Lower leg skin (tissue), 4 donors: ENCODE measurements around the gene GABBR2. TPM values are rescaled to one million over a fixed set of nuclear protein-coding genes. Genes with fewer than 3 reads are reported as not detected.

Experiments used
- DNase-seq, 2 donors: peaks; one replicate each; pipeline ENCODE4 v3.0.0-alpha.2; 2019; ENCODE audit warnings: low spot score in 2 of 2
- H3K4me3 ChIP-seq: fragments of 200-600 bp; sonication (generic); 2 replicates; pipeline ENCODE4 v1.5.1; 2017; ENCODE audit warnings: mild to moderate bottlenecking, low read depth; ENCODE audit not compliant: poor library complexity, severe bottlenecking
- CTCF ChIP-seq, 3 donors: fragments of 450-650 bp; IDR thresholded peaks; one replicate each; pipeline ENCODE4 v1.5.1; 2016; ENCODE audit warnings: antibody characterized with exemption in 3 of 3, mild to moderate bottlenecking in 3 of 3, moderate library complexity in 2 of 3
- POLR2A ChIP-seq, 2 donors: fragments of 450-650 bp; IDR thresholded peaks; one replicate each; pipeline ENCODE4 v1.6.1; 2016 to 2017; ENCODE audit warnings: antibody characterized with exemption in 2 of 2, mild to moderate bottlenecking in 1 of 2, moderate library complexity in 1 of 2
- WGBS, 2 donors: methylation state at CpG; one replicate each; pipeline ENCODE4 v1.1.5; 2018; 5-methylcytosine and 5-hydroxymethylcytosine counted together
- intact Hi-C: fragments of 100-400 bp; cut with DNase I; formaldehyde crosslinking; loops from one replicate; pipeline ENCODE4 v1.15.0; 2023; ENCODE audit warnings: low total_unique reads
- total RNA-seq, 4 donors: library from RNA; depleted of rRNA; stranded (reverse); fragments of >200 nt; gene quantifications; one replicate each; pipeline ENCODE4 v1.1.0, GENCODE V29; 2016

Gene GABBR2
- total RNA-seq, 4 donors from 2014 or later: 0.23 to 4.2 TPM; not detected in 2

- intact Hi-C loops: no loop called here
- TF ChIP-seq CTCF (IDR thresholded peaks at IDR 0.05) (no peak), POLR2A (IDR thresholded peaks at IDR 0.05) (no peak)
- DNase-seq: no peak
- H3K4me3 ChIP-seq: no peak overlapping the region
These were observed 248.0 kb downstream of the GABBR2 start for GRCh38 chr9:98460704-98461103.

GRCh38 chr9:98457726-98458370, 250.9 kb downstream of the GABBR2 start:
- peak in 1 of 2 donors; percentile 53 for DNase-seq
- intact Hi-C loops: no loop called here
- H3K4me3 ChIP-seq: no peak overlapping the region
- no peak for TF ChIP-seq POLR2A (IDR thresholded peaks at IDR 0.05)
- TF ChIP-seq CTCF (IDR thresholded peaks at IDR 0.05): no peak
- WGBS, 2 donors: 50 to 54% methylated on average over 9 of the region's 9 CpGs

- DNase-seq: peak in 1 of 2 donors; percentile 40
- 31 to 36% methylated on average over 2 of the region's 2 CpGs for WGBS, 2 donors
- no peak for TF ChIP-seq POLR2A (IDR thresholded peaks at IDR 0.05)
- TF ChIP-seq CTCF (IDR thresholded peaks at IDR 0.05): no peak
- no peak overlapping the region for H3K4me3 ChIP-seq
- intact Hi-C loops: no loop called here
These were observed 252.6 kb downstream of the GABBR2 start for GRCh38 chr9:98456156-98456613.

GRCh38 chr9:98455256-98456155, 253.2 kb downstream of the GABBR2 start:
- intact Hi-C loops: no loop called here
- 37 to 47% methylated on average over 12 of the region's 12 CpGs for WGBS, 2 donors
- DNase-seq: peak in 1 of 2 donors; percentile 73

More at GRCh38 chr9:98455256-98456155, 253.2 kb downstream of the GABBR2 start:
- no peak overlapping the region for H3K4me3 ChIP-seq
- TF ChIP-seq POLR2A (IDR thresholded peaks at IDR 0.05): no peak
- no peak for TF ChIP-seq CTCF (IDR thresholded peaks at IDR 0.05)
